DOHH2 (cell line): ENCODE data around the gene MT1M.

Source experiments
- H3F3A ChIP-seq: fragments of 200-600 bp; sonication (generic), shearing (Covaris generic); 2 replicates; pipeline ENCODE4 v1.6.0; 2016; ENCODE audit warnings: antibody characterized with exemption, mild to moderate bottlenecking; ENCODE audit not compliant: control insufficient read depth, insufficient read depth
- H3K27ac ChIP-seq: fragments of 200-600 bp; sonication (generic); 2 replicates; pipeline ENCODE4 v1.5.1; 2014; ENCODE audit warnings: low read depth, mild to moderate bottlenecking, low read length, moderate library complexity
- H3K27me3 ChIP-seq: fragments of 200-600 bp; sonication (generic); 2 replicates; pipeline ENCODE4 v1.6.1; 2014; ENCODE audit warnings: mild to moderate bottlenecking, low read length, mixed read lengths; ENCODE audit not compliant: control insufficient read depth
- H3K36me3 ChIP-seq: fragments of 200-600 bp; sonication (generic); 2 replicates; pipeline ENCODE4 v1.6.1; 2014; ENCODE audit warnings: mild to moderate bottlenecking, low read length, moderate library complexity, mixed read lengths; ENCODE audit not compliant: control insufficient read depth
- H3K4me1 ChIP-seq: fragments of 200-600 bp; sonication (generic); 2 replicates; pipeline ENCODE4 v1.6.1; 2014; ENCODE audit warnings: mild to moderate bottlenecking, low read length, mixed read lengths; ENCODE audit not compliant: control insufficient read depth
- H3K4me2 ChIP-seq: fragments of 200-600 bp; sonication (generic); 2 replicates; pipeline ENCODE4 v1.6.0; 2014; ENCODE audit warnings: mild to moderate bottlenecking, low read length, moderate library complexity
- H3K4me3 ChIP-seq: fragments of 200-600 bp; sonication (generic); 2 replicates; pipeline ENCODE4 v1.5.1; 2014; ENCODE audit warnings: mild to moderate bottlenecking, low read length, mixed read lengths
- H3K79me2 ChIP-seq: fragments of 200-600 bp; sonication (generic); 2 replicates; pipeline ENCODE4 v1.6.1; 2014; ENCODE audit warnings: mild to moderate bottlenecking, low read length, mixed read lengths; ENCODE audit not compliant: control insufficient read depth
- H3K9me2 ChIP-seq: fragments of 200-600 bp; sonication (generic); replicated peaks from 2 replicates; pipeline ENCODE4 v1.6.1; 2014; ENCODE audit warnings: mild to moderate bottlenecking, low read length, mixed read lengths; ENCODE audit not compliant: control insufficient read depth
- H3K9me3 ChIP-seq: fragments of 200-600 bp; sonication (generic); 2 replicates; pipeline ENCODE4 v1.6.1; 2014; ENCODE audit warnings: antibody characterized with exemption, low read length, mixed read lengths; ENCODE audit not compliant: control insufficient read depth, insufficient read depth
- H4K20me1 ChIP-seq: fragments of 200-600 bp; sonication (generic); 2 replicates; pipeline ENCODE4 v1.6.0; 2014; ENCODE audit warnings: low read depth, mild to moderate bottlenecking, antibody characterized with exemption, low read length, moderate library complexity; ENCODE audit not compliant: control insufficient read depth, insufficient read depth
- EZH2phosphoT487 ChIP-seq: fragments of 200-600 bp; sonication (generic); IDR thresholded peaks from 2 replicates; pipeline ENCODE4 v1.6.1; 2017; ENCODE audit warnings: borderline replicate concordance, mild to moderate bottlenecking, antibody characterized with exemption, low read length, moderate library complexity, mixed read lengths
- TF ChIP-seq, protein P1 (sequence below): fragments of 200-600 bp; sonication (generic); IDR thresholded peaks from one replicate; pipeline ENCODE4 v1.5.1; 2014; ENCODE audit warnings: antibody characterized with exemption, mild to moderate bottlenecking, low read depth, low read length; ENCODE audit not compliant: poor library complexity, severe bottlenecking

Gene MT1M

DNA sequence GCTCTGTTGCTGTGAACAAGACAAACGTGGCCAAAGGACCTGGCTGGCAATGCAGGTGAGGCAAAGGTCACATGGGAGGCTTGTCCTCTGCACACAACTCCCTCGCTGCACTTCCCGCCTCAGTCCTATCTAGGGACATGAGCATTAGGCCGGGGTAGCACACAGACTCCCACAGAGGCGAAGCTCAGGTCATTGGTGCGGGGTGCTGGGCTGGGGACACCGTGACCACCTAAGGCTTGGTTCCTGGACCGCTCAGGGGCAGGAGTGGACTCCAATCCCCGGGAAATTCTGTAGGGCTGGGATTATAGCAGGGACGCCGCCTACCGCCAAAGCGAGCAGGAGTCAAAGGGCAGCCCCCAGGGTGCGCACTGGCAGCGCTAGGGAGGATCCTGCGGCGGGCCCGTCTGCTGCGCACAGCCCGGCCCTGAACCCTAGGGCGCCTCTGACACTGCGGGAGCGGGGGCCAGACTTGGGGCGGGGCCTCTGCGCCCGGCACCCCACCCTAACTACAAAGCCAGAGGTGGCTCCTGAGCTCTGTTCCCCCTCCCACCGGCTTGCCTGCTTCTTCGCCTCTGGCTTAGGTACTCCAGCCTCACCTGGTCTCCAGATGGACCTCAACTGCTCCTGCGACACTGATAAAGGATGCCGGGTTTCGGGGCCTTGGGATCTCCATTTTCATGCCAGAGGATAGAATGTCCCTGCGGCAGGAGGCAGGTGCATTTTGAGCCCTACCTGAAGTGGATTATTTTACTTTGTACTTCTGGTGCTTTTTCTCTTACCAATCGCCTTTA, 15.4 kb downstream of the MT1M start:
- peaks cover 73% of the 10 kb centered on the region for H3K27me3 ChIP-seq

DNA sequence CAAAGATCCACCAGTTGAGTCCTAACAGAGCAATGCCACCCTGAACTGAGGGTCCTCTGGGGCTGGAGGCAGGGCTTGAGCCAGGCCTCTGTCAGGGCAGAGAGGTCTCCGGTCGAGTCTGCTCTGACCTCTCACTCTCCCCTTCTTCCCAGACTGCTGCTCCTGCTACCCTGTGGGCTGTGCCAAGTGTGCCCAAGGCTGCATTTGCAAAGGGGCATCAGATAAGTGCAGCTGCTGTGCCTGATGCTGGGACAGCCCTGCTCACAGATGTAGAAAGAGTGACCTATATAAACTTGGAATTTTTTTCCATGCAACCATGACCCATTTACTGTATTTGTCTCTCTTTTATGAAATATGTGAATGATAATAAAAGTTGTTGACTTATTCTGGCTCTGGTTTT, 16.8 kb downstream of the MT1M start:
- H3F3A ChIP-seq: no peaks in the 10 kb centered on the region
- peaks cover 59% of the 10 kb centered on the region for H3K27me3 ChIP-seq

More for the DNA sequence above, 15.4 kb downstream of the MT1M start:
- no peak for TF ChIP-seq EZH2phosphoT487
- TF ChIP-seq, protein P1, sequence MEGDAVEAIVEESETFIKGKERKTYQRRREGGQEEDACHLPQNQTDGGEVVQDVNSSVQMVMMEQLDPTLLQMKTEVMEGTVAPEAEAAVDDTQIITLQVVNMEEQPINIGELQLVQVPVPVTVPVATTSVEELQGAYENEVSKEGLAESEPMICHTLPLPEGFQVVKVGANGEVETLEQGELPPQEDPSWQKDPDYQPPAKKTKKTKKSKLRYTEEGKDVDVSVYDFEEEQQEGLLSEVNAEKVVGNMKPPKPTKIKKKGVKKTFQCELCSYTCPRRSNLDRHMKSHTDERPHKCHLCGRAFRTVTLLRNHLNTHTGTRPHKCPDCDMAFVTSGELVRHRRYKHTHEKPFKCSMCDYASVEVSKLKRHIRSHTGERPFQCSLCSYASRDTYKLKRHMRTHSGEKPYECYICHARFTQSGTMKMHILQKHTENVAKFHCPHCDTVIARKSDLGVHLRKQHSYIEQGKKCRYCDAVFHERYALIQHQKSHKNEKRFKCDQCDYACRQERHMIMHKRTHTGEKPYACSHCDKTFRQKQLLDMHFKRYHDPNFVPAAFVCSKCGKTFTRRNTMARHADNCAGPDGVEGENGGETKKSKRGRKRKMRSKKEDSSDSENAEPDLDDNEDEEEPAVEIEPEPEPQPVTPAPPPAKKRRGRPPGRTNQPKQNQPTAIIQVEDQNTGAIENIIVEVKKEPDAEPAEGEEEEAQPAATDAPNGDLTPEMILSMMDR: no peak
- Histone ChIP-seq H3K9me3 (no peaks in the 10 kb centered on the region), H3F3A (no peaks in the 10 kb centered on the region), H3K36me3 (no peaks in the 10 kb centered on the region), H3K79me2 (no peaks in the 10 kb centered on the region), H4K20me1 (no peaks in the 10 kb centered on the region), H3K4me2 (no peak overlapping the region), H3K9me2 (no peaks in the 10 kb centered on the region), H3K4me1 (no peaks in the 10 kb centered on the region), H3K4me3 (no peak overlapping the region), H3K27ac (no peak overlapping the region)

DNA sequence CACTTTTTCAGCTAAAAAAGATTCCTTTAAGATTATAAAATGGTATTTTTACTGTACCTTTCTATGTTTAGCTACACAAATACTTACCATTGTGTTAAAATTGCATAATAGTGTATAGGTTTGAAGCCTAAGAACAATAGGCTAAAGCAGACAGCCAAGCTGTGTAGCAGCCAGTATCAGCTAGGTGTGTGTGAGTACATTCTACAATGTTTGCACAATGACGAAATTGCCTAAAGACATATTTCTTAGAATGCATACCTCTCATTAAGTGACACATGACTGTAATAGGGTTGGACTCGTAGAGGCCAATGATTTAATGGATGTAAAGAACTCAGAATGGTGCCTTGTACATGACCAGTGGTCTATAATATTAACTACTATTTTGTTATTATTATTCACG, 17.4 kb downstream of the MT1M start:
- TF ChIP-seq EZH2phosphoT487: no peak
- TF ChIP-seq, protein P1: no peak
- Histone ChIP-seq H3K4me2 (no peak overlapping the region), H3F3A (no peaks in the 10 kb centered on the region), H3K79me2 (no peaks in the 10 kb centered on the region), H3K27me3 (peaks cover 53% of the 10 kb centered on the region), H4K20me1 (no peaks in the 10 kb centered on the region), H3K36me3 (no peaks in the 10 kb centered on the region), H3K4me1 (no peaks in the 10 kb centered on the region), H3K9me2 (no peaks in the 10 kb centered on the region), H3K9me3 (no peaks in the 10 kb centered on the region), H3K4me3 (no peak overlapping the region), H3K27ac (no peak overlapping the region)

More for the DNA sequence above, 16.8 kb downstream of the MT1M start:
- H3K9me3 ChIP-seq: no peaks in the 10 kb centered on the region
- H3K4me1 ChIP-seq: no peaks in the 10 kb centered on the region
- no peak overlapping the region for H3K4me2 ChIP-seq
- H3K4me3 ChIP-seq: no peak overlapping the region
- no peak overlapping the region for H3K27ac ChIP-seq
- TF ChIP-seq, protein P1: no peak
- no peak for TF ChIP-seq EZH2phosphoT487
- no peaks in the 10 kb centered on the region for H3K79me2 ChIP-seq
- H4K20me1 ChIP-seq: no peaks in the 10 kb centered on the region
- no peaks in the 10 kb centered on the region for H3K36me3 ChIP-seq
- no peaks in the 10 kb centered on the region for H3K9me2 ChIP-seq
